HepG2 (cell line): ENCODE data around the gene PKD1L1. TPM values are rescaled to one million over a fixed set of nuclear protein-coding genes. Genes with fewer than 3 reads are reported as not detected.

Experiments used
- AGO2 ChIP-seq: fragments of 200-400 bp; formaldehyde crosslinking; optimal IDR thresholded peaks from 2 replicates; pipeline ENCODE3; 2017; ENCODE audit warnings: mild to moderate bottlenecking, low read depth, low read length, moderate library complexity
- AHDC1 ChIP-seq: sonication (generic); formaldehyde crosslinking; IDR thresholded peaks from 2 replicates; pipeline ENCODE4 v1.5.1; 2020; ENCODE audit warnings: mild to moderate bottlenecking, missing genetic modification reagents, borderline replicate concordance
- CEBPB ChIP-seq: IDR thresholded peaks from 2 replicates; pipeline ENCODE4 v1.6.1; 2011; ENCODE audit warnings: low read depth, low read length, improper control_type of control experiment, borderline replicate concordance
- CENPBD1 ChIP-seq: sonication (generic); formaldehyde crosslinking; IDR thresholded peaks from 2 replicates; pipeline ENCODE4 v1.8.0; 2022; ENCODE audit warnings: missing genetic modification reagents, low read depth, mild to moderate bottlenecking, borderline replicate concordance
- CREB1 ChIP-seq, 2 experiments: fragments of 450-650 bp in 1 of 2; IDR thresholded peaks; 2 replicates each; pipeline ENCODE4 v1.6.1; 2016 to 2017; ENCODE audit warnings: control low read depth in 1 of 2, mild to moderate bottlenecking in 1 of 2, missing compliant biosample characterization in 1 of 2, missing genetic modification characterization in 1 of 2
- GPBP1L1 ChIP-seq: sonication (generic); formaldehyde crosslinking; IDR thresholded peaks from 2 replicates; pipeline ENCODE4 v1.5.0; 2020; ENCODE audit warnings: mild to moderate bottlenecking, missing genetic modification reagents
- HINFP ChIP-seq: sonication (generic); formaldehyde crosslinking; IDR thresholded peaks from 2 replicates; pipeline ENCODE4 v1.4.0; 2020; ENCODE audit warnings: low read depth, mild to moderate bottlenecking, missing genetic modification reagents
- HMGA1 ChIP-seq: sonication (generic); formaldehyde crosslinking; conservative IDR thresholded peaks from 2 replicates; pipeline ENCODE4 v1.4.0; 2020; ENCODE audit warnings: missing genetic modification reagents
- KAT2B ChIP-seq: fragments of 150-350 bp; IDR thresholded peaks from 2 replicates; pipeline ENCODE4 v1.6.1; 2014; ENCODE audit warnings: low read depth, low read length, borderline replicate concordance
- KMT2A ChIP-seq: sonication (generic); formaldehyde crosslinking; IDR thresholded peaks from 2 replicates; pipeline ENCODE4 v1.4.0; 2020; ENCODE audit warnings: missing genetic modification reagents
- NFATC3 ChIP-seq: sonication (generic); formaldehyde crosslinking; IDR thresholded peaks from 2 replicates; pipeline ENCODE4 v1.5.1; 2020; ENCODE audit warnings: mild to moderate bottlenecking, missing genetic modification reagents
- ZFP41 ChIP-seq: sonication (generic); formaldehyde crosslinking; IDR thresholded peaks from 2 replicates; pipeline ENCODE4 v1.4.0; 2020; ENCODE audit warnings: mild to moderate bottlenecking, missing genetic modification reagents, borderline replicate concordance
- ZFX ChIP-seq: sonication (generic); formaldehyde crosslinking; IDR thresholded peaks from 2 replicates; pipeline ENCODE4 v1.4.0; 2020; ENCODE audit warnings: mild to moderate bottlenecking, low read depth, missing genetic modification reagents, moderate library complexity
- ZNF326 ChIP-seq: sonication (generic); formaldehyde crosslinking; IDR thresholded peaks from 2 replicates; pipeline ENCODE4 v1.4.0; 2020; ENCODE audit warnings: missing genetic modification reagents, borderline replicate concordance
- ZNF430 ChIP-seq: sonication (generic); formaldehyde crosslinking; IDR thresholded peaks from 2 replicates; pipeline ENCODE4 v1.9.0; 2021; ENCODE audit warnings: mild to moderate bottlenecking, missing genetic modification reagents
- ZNF776 ChIP-seq: sonication (generic); formaldehyde crosslinking; IDR thresholded peaks from 2 replicates; pipeline ENCODE4 v1.4.0; 2020; ENCODE audit warnings: mild to moderate bottlenecking, missing genetic modification reagents
- ZNF878 ChIP-seq: sonication (generic); formaldehyde crosslinking; IDR thresholded peaks from 2 replicates; pipeline ENCODE4 v1.8.1; 2023; ENCODE audit warnings: mild to moderate bottlenecking, missing genetic modification reagents, moderate library complexity
- ZSCAN22 ChIP-seq: sonication (generic); formaldehyde crosslinking; IDR thresholded peaks from 2 replicates; pipeline ENCODE4 v1.4.0; 2020; ENCODE audit warnings: mild to moderate bottlenecking, missing genetic modification reagents
- ZSCAN30 ChIP-seq: sonication (generic); formaldehyde crosslinking; IDR thresholded peaks from 2 replicates; pipeline ENCODE4 v1.5.0; 2020; ENCODE audit warnings: mild to moderate bottlenecking, missing genetic modification reagents
- polyA plus RNA-seq, 8 experiments: library from polyadenylated mRNA; depleted of rRNA in 3 of 8; stranded (reverse) in 7 of 8; unstranded in 1 of 8; fragments of >200 nt; fragmentation: Illumina TruSeq in 4 of 8; extraction: Trizol in 4 of 8; gene quantifications; 2 replicates each; pipeline versions ENCODE4 v1.2.1 to v1.2.3, GENCODE V29; 2011 to 2016; ENCODE audit warnings: low read depth in 4 of 8, missing spikeins in 1 of 8, mixed read lengths in 1 of 8; ENCODE audit not compliant: insufficient read depth in 1 of 8
- total RNA-seq, 5 experiments: library from RNA; depleted of rRNA; stranded (reverse); fragments of >200 nt; fragmentation: Illumina TruSeq; extraction: Trizol; gene quantifications; 2 replicates each; pipeline ENCODE4 v1.2.3, GENCODE V29; 2016; ENCODE audit warnings: low read depth in 1 of 5

Gene PKD1L1
- total and polyA plus RNA-seq, 2 of the 13 experiments (the other 11 are each of a cell fraction or from before 2014, with no cell fraction given), result 0.01 TPM; not detected in 1

GRCh38 chr7:47763063-47763974, 184.9 kb downstream of the PKD1L1 start (continued):
- TF ChIP-seq AGO2 (no peak), ZNF430 (CRISPR knock-in tag) (no peak; the same call in none of the 2 replicates), HMGA1 (CRISPR knock-in tag) (no peak), CEBPB (peak; percentile 45; the same call in 1 of the 2 replicates), ZFP41 (no peak), HINFP (CRISPR knock-in tag) (peak; percentile 29; the same call in 1 of the 2 replicates), ZNF878 (CRISPR knock-in tag) (peak; percentile 90), ZSCAN30 (CRISPR knock-in tag) (no peak), KMT2A (CRISPR knock-in tag) (peak; percentile 51; the same call in 1 of the 2 replicates), ZSCAN22 (CRISPR knock-in tag) (no peak), AHDC1 (peak; percentile 95), KAT2B (no peak), NFATC3 (CRISPR knock-in tag) (no peak), ZFX (CRISPR knock-in tag) (peak; percentile 81), GPBP1L1 (no peak), CREB1 (IDR thresholded peaks at IDR 0.05) (no peak), CREB1 (CRISPR knock-in tag; IDR thresholded peaks at IDR 0.05) (peak; percentile 76), ZNF776 (CRISPR knock-in tag) (peak; percentile 71; the same call in 1 of the 2 replicates), ZNF326 (CRISPR knock-in tag) (no peak), CENPBD1 (CRISPR knock-in tag) (no peak; the same call in 1 of the 2 replicates)
